ENCODE data around the gene LMBRD2.

LMBRD2 gene

DNA sequence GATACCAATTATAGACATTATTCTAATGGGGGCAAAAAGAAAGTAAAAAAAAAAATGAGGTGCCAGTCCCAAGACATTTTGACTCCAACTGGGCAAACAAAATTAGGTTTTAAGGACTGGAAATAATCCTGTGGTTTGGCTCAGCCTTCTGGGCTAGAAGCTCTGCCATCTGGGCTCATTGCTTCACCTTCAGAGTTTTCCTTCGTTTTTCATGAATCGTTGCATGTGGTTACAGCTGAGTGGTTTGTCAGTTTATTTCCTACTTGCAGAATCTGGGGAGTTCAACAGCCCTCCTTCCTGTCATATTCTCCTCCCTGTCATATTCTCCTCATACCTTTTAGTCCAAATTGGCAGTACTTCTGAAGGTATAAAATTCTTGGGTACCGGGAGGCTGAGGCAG lies 97.0 kb downstream of the LMBRD2 start:
- no peak for DNase-seq (ENCODE audit: low read depth in 2 of 2, low spot score in 1 of 2)

DNA sequence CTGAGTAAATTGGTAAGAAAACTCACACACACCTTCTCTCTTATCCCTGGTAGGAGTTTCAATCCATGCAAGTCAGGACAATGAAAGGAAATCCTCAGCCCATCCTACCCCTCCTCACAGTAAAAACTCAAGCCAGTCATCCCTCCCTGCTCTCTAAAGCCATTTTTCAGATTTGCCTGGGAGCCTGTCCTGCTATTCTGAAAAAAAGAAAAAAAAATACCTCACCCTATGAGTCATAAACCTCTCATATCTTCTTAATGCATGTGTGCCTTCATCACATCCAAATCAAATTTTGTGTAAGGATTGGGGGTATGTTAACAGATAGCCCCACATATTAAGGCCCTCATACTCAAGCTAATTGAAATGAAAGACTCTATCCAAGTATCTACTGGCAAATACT lies 99.1 kb downstream of the LMBRD2 start:
- no peak for DNase-seq (ENCODE audit: low read depth in 2 of 2, low spot score in 1 of 2)

DNA sequence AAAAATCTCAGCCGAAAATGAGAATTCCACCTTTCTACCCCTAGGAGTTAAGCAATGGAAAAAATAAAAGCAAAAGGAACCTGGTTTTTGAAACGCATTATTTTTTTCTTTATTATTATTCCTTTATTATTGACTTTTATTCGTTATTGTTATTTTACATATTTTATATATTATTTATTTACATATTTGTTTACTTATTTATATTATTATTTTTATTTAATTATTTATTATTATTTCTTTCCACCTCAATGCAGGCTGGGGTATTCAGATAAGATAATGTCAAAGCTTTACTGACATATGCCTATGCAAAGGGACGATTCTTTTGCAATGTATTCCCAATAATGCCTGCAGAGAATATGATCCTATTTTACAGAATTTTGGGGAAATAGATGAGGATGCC lies 101.7 kb downstream of the LMBRD2 start:
- no peak for DNase-seq (ENCODE audit: low read depth in 2 of 2, low spot score in 1 of 2)

All from stimulated activated CD8-positive, alpha-beta memory T cell treated with anti-CD3 and anti-CD28 coated beads, Interleukin-4, amount 100 ng/mL, for 1 hour (primary cell).